ENCODE data around the gene RSPH6A. TPM values are rescaled to one million over a fixed set of nuclear protein-coding genes. Genes with fewer than 3 reads are reported as not detected.

Gene RSPH6A
- total and polyA plus RNA-seq, 2 of the 13 experiments (the other 11 are each of a cell fraction or from before 2014, with no cell fraction given) = 0.07 TPM; not detected in 1

DNA sequence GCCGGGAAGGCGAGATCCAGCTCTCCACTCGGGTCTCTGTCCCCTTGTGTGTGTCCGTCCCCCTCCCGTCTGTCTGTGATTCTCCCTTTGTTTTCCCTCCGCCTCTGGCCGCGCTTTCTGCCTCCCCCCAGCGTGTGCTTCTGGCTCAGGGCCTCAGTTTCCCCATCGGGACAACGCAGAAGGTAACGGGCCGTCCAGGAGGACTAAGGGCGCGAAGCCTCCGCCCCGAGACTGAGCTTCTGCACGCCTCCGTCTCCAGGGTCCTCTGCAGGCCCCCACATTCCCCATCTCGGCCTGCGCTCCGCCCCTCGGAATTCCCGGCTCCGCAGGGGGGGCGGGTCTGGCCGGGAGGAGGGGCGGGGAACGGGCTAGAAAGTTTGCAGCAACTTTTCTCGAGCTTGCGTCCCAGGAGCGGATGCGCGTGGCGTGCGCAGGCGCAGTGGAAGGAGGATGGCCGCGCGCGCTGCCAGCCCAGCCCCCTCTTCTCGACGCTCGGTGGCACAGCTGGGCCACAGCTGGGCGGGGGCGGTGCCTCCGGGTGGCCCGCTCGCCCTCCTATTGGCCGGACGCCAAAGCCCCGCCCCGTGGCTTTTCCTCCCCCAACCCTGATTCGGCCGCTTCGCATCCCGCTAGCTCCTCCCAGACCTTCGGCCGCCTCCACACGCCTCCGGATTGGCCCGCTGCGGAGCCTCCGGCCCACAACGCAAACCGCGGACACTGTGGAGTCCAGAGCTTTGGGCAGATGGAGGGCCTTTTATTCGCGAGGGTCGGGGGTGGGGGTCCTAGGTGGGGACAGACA, 45.9 kb downstream of the RSPH6A start, which contains the start of gene SIX5 (continued):
- TF ChIP-seq, protein P1, sequence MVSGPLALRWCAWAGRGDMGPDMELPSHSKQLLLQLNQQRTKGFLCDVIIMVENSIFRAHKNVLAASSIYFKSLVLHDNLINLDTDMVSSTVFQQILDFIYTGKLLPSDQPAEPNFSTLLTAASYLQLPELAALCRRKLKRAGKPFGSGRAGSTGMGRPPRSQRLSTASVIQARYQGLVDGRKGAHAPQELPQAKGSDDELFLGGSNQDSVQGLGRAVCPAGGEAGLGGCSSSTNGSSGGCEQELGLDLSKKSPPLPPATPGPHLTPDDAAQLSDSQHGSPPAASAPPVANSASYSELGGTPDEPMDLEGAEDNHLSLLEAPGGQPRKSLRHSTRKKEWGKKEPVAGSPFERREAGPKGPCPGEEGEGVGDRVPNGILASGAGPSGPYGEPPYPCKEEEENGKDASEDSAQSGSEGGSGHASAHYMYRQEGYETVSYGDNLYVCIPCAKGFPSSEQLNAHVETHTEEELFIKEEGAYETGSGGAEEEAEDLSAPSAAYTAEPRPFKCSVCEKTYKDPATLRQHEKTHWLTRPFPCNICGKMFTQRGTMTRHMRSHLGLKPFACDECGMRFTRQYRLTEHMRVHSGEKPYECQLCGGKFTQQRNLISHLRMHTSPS (CRISPR knock-in tag; IDR thresholded peaks at IDR 0.05; ENCODE audit: low read depth) = peak; percentile 77
- TF ChIP-seq ZNF598 (CRISPR knock-in tag; IDR thresholded peaks at IDR 0.05; ENCODE audit: borderline replicate concordance) (no peak), ZNF446 (CRISPR knock-in tag; IDR thresholded peaks at IDR 0.05) (no peak), NR1H2 (CRISPR knock-in tag; IDR thresholded peaks at IDR 0.05; ENCODE audit: borderline replicate concordance, low read depth) (no peak), RAD51 (IDR thresholded peaks at IDR 0.05; ENCODE audit: borderline replicate concordance) (no peak), CREM (IDR thresholded peaks at IDR 0.05) (no peak), CREM (CRISPR knock-in tag; IDR thresholded peaks at IDR 0.05) (no peak), IRF2 (CRISPR knock-in tag; IDR thresholded peaks at IDR 0.05) (no peak), CEBPB (IDR thresholded peaks at IDR 0.05; ENCODE audit: borderline replicate concordance, low read depth, low read length) (peak; percentile 75), TERF1 (CRISPR knock-in tag; IDR thresholded peaks at IDR 0.05) (no peak), ZNF557 (CRISPR knock-in tag; IDR thresholded peaks at IDR 0.05) (peak; percentile 35; the same call in 1 of the 2 replicates), CSRNP2 (CRISPR knock-in tag; conservative IDR thresholded peaks at IDR 0.05; ENCODE audit: low read depth) (no peak), CHCHD3 (CRISPR knock-in tag; IDR thresholded peaks at IDR 0.05) (no peak), GATAD1 (CRISPR knock-in tag; IDR thresholded peaks at IDR 0.05) (peak; percentile 76), IKZF1 (IDR thresholded peaks at IDR 0.05) (no peak), LRRFIP1 (CRISPR knock-in tag; conservative IDR thresholded peaks at IDR 0.05) (no peak), BHLHE40 (IDR thresholded peaks at IDR 0.05; ENCODE audit: low read length) (0 out of 2 replicates have a peak, but pooled peaks have one; percentile 24), KLF11 (CRISPR knock-in tag; IDR thresholded peaks at IDR 0.05) (no peak; the same call in 1 of the 2 replicates), HMGA1 (CRISPR knock-in tag; conservative IDR thresholded peaks at IDR 0.05) (no peak), ZKSCAN5 (CRISPR knock-in tag; IDR thresholded peaks at IDR 0.05) (no peak), FOSL1 (CRISPR knock-in tag; IDR thresholded peaks at IDR 0.05; ENCODE audit: borderline replicate concordance) (no peak), ZNF768 (CRISPR knock-in tag; IDR thresholded peaks at IDR 0.05) (no peak), TOPORS (CRISPR knock-in tag; IDR thresholded peaks at IDR 0.05) (no peak), MAX (IDR thresholded peaks at IDR 0.05) (peak; percentile 90), ZNF7 (CRISPR knock-in tag; IDR thresholded peaks at IDR 0.05) (no peak)

Data from HepG2 (cell line).